ENCODE data around the gene MTX3. TPM values are rescaled to one million over a fixed set of nuclear protein-coding genes. Genes with fewer than 3 reads are reported as not detected.

The MTX3 gene
- 10 to 100 TPM; 10.3 to 11.3 TPM for total RNA-seq

DNA sequence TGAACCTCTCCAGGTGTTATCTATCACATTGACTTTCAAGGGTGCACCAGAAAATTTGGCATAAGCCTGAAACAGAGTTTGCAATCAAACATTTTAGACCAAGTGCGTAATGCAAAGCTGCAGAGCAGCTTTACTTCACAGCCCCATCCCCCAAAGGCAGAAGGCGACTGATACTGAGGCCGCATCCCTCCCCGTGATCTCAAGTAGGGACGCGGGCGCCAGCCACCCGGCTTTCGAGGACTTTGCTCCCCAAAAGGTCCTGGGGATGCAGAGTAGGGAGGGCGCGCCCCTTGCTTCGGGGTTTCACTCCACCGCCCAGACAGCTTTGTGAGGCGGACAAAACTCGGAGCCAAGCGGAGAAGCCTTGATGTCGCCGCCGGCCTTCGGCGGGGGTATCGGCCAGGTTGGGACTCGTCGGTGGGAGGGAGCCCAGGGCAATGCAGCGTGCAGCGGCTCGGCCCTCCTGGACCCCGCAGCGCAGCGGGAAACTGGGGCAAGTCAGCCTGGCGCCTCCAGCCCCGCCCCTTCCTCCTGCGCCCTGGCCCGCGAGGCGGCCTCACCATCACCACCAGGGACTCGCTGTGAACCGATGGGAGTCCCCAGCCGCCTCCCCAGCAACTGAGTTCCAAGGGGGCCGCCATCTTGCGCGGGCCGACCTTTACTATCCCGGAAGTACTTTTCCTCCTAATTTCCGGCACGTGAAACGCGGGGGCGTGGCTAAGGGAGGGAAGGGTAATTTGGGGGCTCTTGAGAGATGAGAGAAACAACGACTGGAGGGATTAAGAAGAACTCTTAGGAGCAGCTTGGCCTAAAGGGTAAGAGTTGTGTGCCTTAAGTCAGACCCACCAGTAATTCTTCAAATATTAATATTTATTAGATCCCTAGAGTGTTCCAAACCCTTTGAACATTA, at the start of gene MTX3:
TSS of gene MTX3 (minus strand) at position 665 of the 910 bp plus-strand sequence. CDS start at position 641, 24 bp downstream.

GRCh38 chr5:80034962-80035821, 44.1 kb upstream of the MTX3 start, which contains the start of gene THBS4:
TSS of gene THBS4 (plus strand) at chr5:80035348. CDS start at chr5:80035538, 190 bp downstream.

Small RNA genes lying within 50 kb of the gene (small RNA-seq; reads per million reads assigned to genes)
- gene TRMT112P2 = 0 reads per million in 2 donors

Other genes starting within 250 kb of the MTX3 start
- gene THBS4, start 44.1 kb upstream of the MTX3 start, total RNA-seq = under 1 TPM; under 0.01 to 0.69 TPM

Measured in melanocyte of skin (primary cell).